HL-60 (cell line): Measurements from ENCODE around the gene ECI2.

Experiments
- DNase-seq, 2 experiments: peaks; one replicate each; pipeline ENCODE4 v3.0.0-alpha.2; 2010 to 2020; ENCODE audit warnings: low read depth in 1 of 2, low spot score in 1 of 2
- H3K27ac ChIP-seq: fragments of 250-450 bp; sonication (Bioruptor Pico); replicated peaks from 2 replicates; pipeline ENCODE4 v1.5.1; 2020; ENCODE audit warnings: mild to moderate bottlenecking, moderate library complexity
- H3K27me3 ChIP-seq: fragments of 250-450 bp; sonication (Bioruptor Pico); 2 replicates; pipeline ENCODE4 v1.5.1; 2021; ENCODE audit warnings: mild to moderate bottlenecking, moderate library complexity; ENCODE audit not compliant: insufficient read depth, poor library complexity, severe bottlenecking
- H3K4me3 ChIP-seq: replicated peaks from 2 replicates; pipeline ENCODE4 v1.5.1; 2011; ENCODE audit warnings: mild to moderate bottlenecking, control low read depth, low read length; ENCODE audit not compliant: insufficient read depth
- CTCF ChIP-seq: IDR thresholded peaks from one replicate; pipeline ENCODE4 v1.5.1; 2011; ENCODE audit warnings: low read length, control low read depth, inconsistent platforms; ENCODE audit not compliant: insufficient read depth
- GABPA ChIP-seq: IDR thresholded peaks from 2 replicates; pipeline ENCODE4 v1.6.1; 2012; ENCODE audit warnings: low read depth
- POLR2AphosphoS5 ChIP-seq: IDR thresholded peaks from 2 replicates; pipeline ENCODE4 v1.6.1; 2012; ENCODE audit warnings: low read depth
- REST ChIP-seq: IDR thresholded peaks from 2 replicates; pipeline ENCODE4 v1.6.1; 2012; ENCODE audit warnings: low read depth; ENCODE audit not compliant: insufficient replicate concordance
- SPI1 ChIP-seq: IDR thresholded peaks from 2 replicates; pipeline ENCODE4 v1.6.1; 2012; ENCODE audit warnings: low read depth, mild to moderate bottlenecking, borderline replicate concordance

ECI2 gene

GRCh38 chr6:4078691-4079471 lies 56.5 kb downstream of the ECI2 start, which contains the start of gene FAM217A:
Gene FAM217A (minus strand): TSS chr6:4079137. CDS start chr6:4077414, 1,723 bp downstream.
- Histone ChIP-seq H3K4me3 (no peak within 1 kb of the TSS), H3K27ac (no peak within 1 kb of the TSS)
- TF ChIP-seq POLR2AphosphoS5 (no peak), CTCF (no peak), SPI1 (no peak)

GRCh38 chr6:4074478-4075235 lies 60.7 kb downstream of the ECI2 start:
- Histone ChIP-seq H3K4me3 (no peak overlapping the region), H3K27me3 (no peaks in the 10 kb centered on the region), H3K27ac (no peak overlapping the region)
- TF ChIP-seq GABPA, result no peak
- TF ChIP-seq CTCF, result no peak
- TF ChIP-seq POLR2AphosphoS5, result no peak
- no peak for TF ChIP-seq REST
- no peak for TF ChIP-seq SPI1
- no peak for DNase-seq

More at GRCh38 chr6:4078691-4079471, 56.5 kb downstream of the ECI2 start, which contains the start of gene FAM217A:
- no peak for DNase-seq
- H3K27me3 ChIP-seq, result no peaks in the 10 kb centered on the region

GRCh38 chr6:4071330-4071729 lies 64.0 kb downstream of the ECI2 start:
- DNase-seq, result no peak
- no peaks in the 10 kb centered on the region for H3K27me3 ChIP-seq
- H3K4me3 ChIP-seq, result no peak overlapping the region
- TF ChIP-seq POLR2AphosphoS5, result no peak
- no peak for TF ChIP-seq REST
- no peak for TF ChIP-seq SPI1
- TF ChIP-seq CTCF, result no peak
- TF ChIP-seq GABPA, result no peak
- no peak overlapping the region for H3K27ac ChIP-seq
